K562 (cell line): ENCODE measurements around the gene PNPLA8.

Source experiments
- ETV5 ChIP-seq: sonication (generic); formaldehyde crosslinking; IDR thresholded peaks from 2 replicates; pipeline ENCODE4 v1.4.0; 2020; ENCODE audit warnings: low read depth, mild to moderate bottlenecking, missing genetic modification reagents
- NCOA4 ChIP-seq: fragments of 450-650 bp; IDR thresholded peaks from 2 replicates; pipeline ENCODE4 v1.6.1; 2018; ENCODE audit warnings: mild to moderate bottlenecking; ENCODE audit not compliant: partially characterized antibody
- NRF1 ChIP-seq, 2 experiments: fragments of 450-650 bp; IDR thresholded peaks in 1 of 2; conservative IDR thresholded peaks in 1 of 2; 2 replicates each; pipeline ENCODE4 v1.6.1; 2014; ENCODE audit warnings: mild to moderate bottlenecking in 2 of 2
- SFPQ ChIP-seq: fragments of 200-400 bp; formaldehyde crosslinking; IDR thresholded peaks from 2 replicates; pipeline ENCODE4 v1.6.1; 2017; ENCODE audit warnings: mild to moderate bottlenecking, low read depth, low read length, moderate library complexity
- SMARCA5 ChIP-seq: fragments of 450-650 bp; IDR thresholded peaks from 2 replicates; pipeline ENCODE4 v1.6.1; 2016
- YBX1 ChIP-seq: fragments of 450-650 bp; IDR thresholded peaks from 2 replicates; pipeline ENCODE4 v1.7.1; 2016; ENCODE audit warnings: mild to moderate bottlenecking

- no peak for TF ChIP-seq ETV5
- TF ChIP-seq SFPQ = no peak
- TF ChIP-seq YBX1 = no peak
- no peak for TF ChIP-seq NRF1 (conservative IDR thresholded peaks at IDR 0.05 in 1 of 2, IDR thresholded peaks at IDR 0.05 in 1 of 2)
- no peak for TF ChIP-seq NCOA4
- no peak for TF ChIP-seq SMARCA5
Measured at GRCh38 chr7:108423089-108423989, 102.6 kb downstream of the PNPLA8 start.
